CD4-positive, alpha-beta T cell treated with Interleukin-4 for 4 hours (primary cell): ENCODE results near the gene PAQR4.

Experiments
- DNase-seq: peaks from one replicate; pipeline ENCODE4 v3.0.0-alpha.2; 2020

The PAQR4 gene

GRCh38 chr16:2966043-2966807 lies 2.9 kb upstream of the PAQR4 start:
- DNase-seq = no peak

GRCh38 chr16:2966808-2967191 lies 2.3 kb upstream of the PAQR4 start:
- DNase-seq = no peak

GRCh38 chr16:2967211-2967631 lies 1.9 kb upstream of the PAQR4 start:
- no peak for DNase-seq

- DNase-seq = no peak
Measured at GRCh38 chr16:2967721-2968161, 1.4 kb upstream of the PAQR4 start.

GRCh38 chr16:2968368-2968737 lies 795 bp upstream of the PAQR4 start:
- no peak for DNase-seq

- peak; percentile 53 for DNase-seq
Measured at GRCh38 chr16:2969545-2970521, 685 bp downstream of the PAQR4 start.

- DNase-seq = no peak
Measured at GRCh38 chr16:2970563-2970962, 1.4 kb downstream of the PAQR4 start.

GRCh38 chr16:2971134-2971984 lies 2.2 kb downstream of the PAQR4 start:
- no peak for DNase-seq

GRCh38 chr16:2971985-2972784 lies 3.0 kb downstream of the PAQR4 start:
- no peak for DNase-seq

- DNase-seq = no peak
Measured at GRCh38 chr16:2973093-2973492, 3.9 kb downstream of the PAQR4 start.

- no peak for DNase-seq
Measured at GRCh38 chr16:2973605-2974318, 4.6 kb downstream of the PAQR4 start.

GRCh38 chr16:2974319-2975056 lies 5.3 kb downstream of the PAQR4 start:
- DNase-seq = no peak

GRCh38 chr16:2975161-2975795 lies 6.1 kb downstream of the PAQR4 start:
- DNase-seq = no peak

- no peak for DNase-seq
Measured at GRCh38 chr16:2976201-2976600, 7.1 kb downstream of the PAQR4 start.

GRCh38 chr16:2976673-2977072 lies 7.5 kb downstream of the PAQR4 start:
- no peak for DNase-seq

GRCh38 chr16:2977440-2977839 lies 8.3 kb downstream of the PAQR4 start:
- no peak for DNase-seq

GRCh38 chr16:2979669-2980226 lies 10.6 kb downstream of the PAQR4 start:
- DNase-seq = no peak

- DNase-seq = peak; percentile 88
Measured at GRCh38 chr16:2980227-2981176, 11.4 kb downstream of the PAQR4 start, which contains the start of gene PKMYT1. PKMYT1 (minus strand) TSS chr16:2980446; CDS start chr16:2979657, 789 bp downstream.
